HepG2 (cell line): ENCODE data around the gene COMMD10. TPM values are rescaled to one million over a fixed set of nuclear protein-coding genes. Genes with fewer than 3 reads are reported as not detected.

Experiments
- ARNT ChIP-seq: fragments of 450-650 bp; IDR thresholded peaks from 2 replicates; pipeline ENCODE4 v1.6.1; 2017
- ARNTL ChIP-seq: sonication (generic); formaldehyde crosslinking; IDR thresholded peaks from 2 replicates; pipeline ENCODE4 v1.4.0; 2020; ENCODE audit warnings: mild to moderate bottlenecking, missing genetic modification reagents
- FOXO1 ChIP-seq: sonication (generic); formaldehyde crosslinking; IDR thresholded peaks from 2 replicates; pipeline ENCODE4 v1.4.0; 2020; ENCODE audit warnings: missing genetic modification reagents
- KMT2A ChIP-seq: sonication (generic); formaldehyde crosslinking; IDR thresholded peaks from 2 replicates; pipeline ENCODE4 v1.4.0; 2020; ENCODE audit warnings: missing genetic modification reagents
- PITX1 ChIP-seq: sonication (generic); formaldehyde crosslinking; IDR thresholded peaks from 2 replicates; pipeline ENCODE4 v1.5.1; 2020; ENCODE audit warnings: mild to moderate bottlenecking, missing genetic modification reagents
- POGZ ChIP-seq: sonication (generic); formaldehyde crosslinking; IDR thresholded peaks from 2 replicates; pipeline ENCODE4 v1.4.0; 2020; ENCODE audit warnings: mild to moderate bottlenecking, missing genetic modification reagents
- SIX1 ChIP-seq: sonication (generic); formaldehyde crosslinking; IDR thresholded peaks from 2 replicates; pipeline ENCODE4 v1.4.0; 2020; ENCODE audit warnings: missing genetic modification reagents, borderline replicate concordance
- SMYD3 ChIP-seq: sonication (generic); formaldehyde crosslinking; IDR thresholded peaks from 2 replicates; pipeline ENCODE4 v1.8.1; 2023; ENCODE audit warnings: mild to moderate bottlenecking, missing genetic modification reagents
- SP140L ChIP-seq: sonication (generic); formaldehyde crosslinking; IDR thresholded peaks from 2 replicates; pipeline ENCODE4 v1.4.0; 2020; ENCODE audit warnings: missing genetic modification reagents, borderline replicate concordance
- TAF15 ChIP-seq: fragments of 200-400 bp; formaldehyde crosslinking; IDR thresholded peaks from one replicate; pipeline ENCODE4 v1.6.1; 2018; ENCODE audit warnings: mild to moderate bottlenecking, low read depth, low read length; ENCODE audit not compliant: poor library complexity, severe bottlenecking
- TBX3 ChIP-seq: fragments of 450-650 bp; IDR thresholded peaks from 2 replicates; pipeline ENCODE4 v1.6.1; 2017; ENCODE audit warnings: antibody characterized with exemption, mild to moderate bottlenecking, inconsistent platforms, borderline replicate concordance
- WIZ ChIP-seq: sonication (generic); formaldehyde crosslinking; IDR thresholded peaks from 2 replicates; pipeline ENCODE4 v1.5.1; 2020; ENCODE audit warnings: mild to moderate bottlenecking, missing genetic modification reagents
- ZNF446 ChIP-seq: sonication (generic); formaldehyde crosslinking; IDR thresholded peaks from 2 replicates; pipeline ENCODE4 v1.5.0; 2020; ENCODE audit warnings: mild to moderate bottlenecking, missing genetic modification reagents
- ZNF460 ChIP-seq: sonication (generic); formaldehyde crosslinking; IDR thresholded peaks from 2 replicates; pipeline ENCODE4 v1.5.1; 2020; ENCODE audit warnings: missing genetic modification reagents, mild to moderate bottlenecking, borderline replicate concordance
- ZNF878 ChIP-seq: sonication (generic); formaldehyde crosslinking; IDR thresholded peaks from 2 replicates; pipeline ENCODE4 v1.8.1; 2023; ENCODE audit warnings: mild to moderate bottlenecking, missing genetic modification reagents, moderate library complexity
- polyA plus RNA-seq, 8 experiments: library from polyadenylated mRNA; depleted of rRNA in 3 of 8; stranded (reverse) in 7 of 8; unstranded in 1 of 8; fragments of >200 nt; fragmentation: Illumina TruSeq in 4 of 8; extraction: Trizol in 4 of 8; gene quantifications; 2 replicates each; pipeline versions ENCODE4 v1.2.1 to v1.2.3, GENCODE V29; 2011 to 2016; ENCODE audit warnings: low read depth in 4 of 8, missing spikeins in 1 of 8, mixed read lengths in 1 of 8; ENCODE audit not compliant: insufficient read depth in 1 of 8
- total RNA-seq, 5 experiments: library from RNA; depleted of rRNA; stranded (reverse); fragments of >200 nt; fragmentation: Illumina TruSeq; extraction: Trizol; gene quantifications; 2 replicates each; pipeline ENCODE4 v1.2.3, GENCODE V29; 2016; ENCODE audit warnings: low read depth in 1 of 5
- TF ChIP-seq, protein P1 (sequence below): sonication (generic); formaldehyde crosslinking; IDR thresholded peaks from 2 replicates; pipeline ENCODE4 v1.5.1; 2020; ENCODE audit warnings: mild to moderate bottlenecking, missing genetic modification reagents, borderline replicate concordance
- TF ChIP-seq, protein P2 (sequence below): sonication (generic); formaldehyde crosslinking; IDR thresholded peaks from 2 replicates; pipeline ENCODE4 v1.8.1; 2022; ENCODE audit warnings: mild to moderate bottlenecking, missing genetic modification reagents
- TF ChIP-seq, protein P3 (sequence below): sonication (generic); formaldehyde crosslinking; IDR thresholded peaks from 2 replicates; pipeline ENCODE4 v1.4.0; 2020; ENCODE audit warnings: missing genetic modification reagents, borderline replicate concordance

Gene COMMD10
- total and polyA plus RNA-seq, 2 of the 13 experiments (the other 11 are each of a cell fraction or from before 2014, with no cell fraction given), result 16.9 to 39.3 TPM

DNA sequence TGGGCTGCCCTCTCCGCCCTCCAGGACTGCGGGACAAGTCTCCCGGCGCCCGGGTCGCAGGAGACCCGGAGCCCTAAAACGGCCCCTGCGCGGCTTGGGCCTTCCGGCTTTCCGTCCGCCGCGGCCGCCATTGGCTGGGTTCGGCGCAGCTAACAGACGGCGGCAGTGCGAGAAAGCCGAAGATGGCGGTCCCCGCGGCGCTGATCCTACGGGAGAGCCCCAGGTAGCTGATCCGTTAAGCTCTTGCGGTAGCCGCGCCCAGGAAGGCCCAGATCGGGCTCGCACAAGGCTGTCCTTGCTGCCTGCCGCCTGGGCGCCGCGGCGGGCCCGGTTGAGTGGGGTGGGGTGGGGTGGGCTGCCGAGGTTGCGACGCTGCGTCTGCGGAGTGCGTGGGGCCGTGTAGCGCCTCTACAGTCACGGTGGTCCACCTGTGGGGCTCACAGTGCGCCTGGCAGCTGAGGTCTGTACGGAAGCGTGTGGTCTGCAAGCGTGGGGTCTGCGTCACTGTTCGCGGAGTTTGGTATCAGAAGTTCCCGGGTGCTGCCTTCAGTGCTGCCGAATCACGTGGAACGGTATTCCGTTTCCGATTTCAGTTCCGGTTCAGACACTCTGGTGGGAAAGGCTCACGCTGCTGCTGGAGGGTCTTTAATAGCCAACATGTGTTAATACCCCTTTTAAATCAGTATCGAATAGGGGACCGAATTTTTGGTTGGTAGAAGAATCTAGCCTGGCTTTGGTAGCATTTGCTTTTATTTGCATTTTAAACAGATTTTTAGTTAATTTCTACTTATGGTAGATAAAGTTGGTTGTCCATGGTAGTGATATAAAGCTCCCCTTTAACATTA, at the start of gene COMMD10 (continued):
- TF ChIP-seq, protein P1, sequence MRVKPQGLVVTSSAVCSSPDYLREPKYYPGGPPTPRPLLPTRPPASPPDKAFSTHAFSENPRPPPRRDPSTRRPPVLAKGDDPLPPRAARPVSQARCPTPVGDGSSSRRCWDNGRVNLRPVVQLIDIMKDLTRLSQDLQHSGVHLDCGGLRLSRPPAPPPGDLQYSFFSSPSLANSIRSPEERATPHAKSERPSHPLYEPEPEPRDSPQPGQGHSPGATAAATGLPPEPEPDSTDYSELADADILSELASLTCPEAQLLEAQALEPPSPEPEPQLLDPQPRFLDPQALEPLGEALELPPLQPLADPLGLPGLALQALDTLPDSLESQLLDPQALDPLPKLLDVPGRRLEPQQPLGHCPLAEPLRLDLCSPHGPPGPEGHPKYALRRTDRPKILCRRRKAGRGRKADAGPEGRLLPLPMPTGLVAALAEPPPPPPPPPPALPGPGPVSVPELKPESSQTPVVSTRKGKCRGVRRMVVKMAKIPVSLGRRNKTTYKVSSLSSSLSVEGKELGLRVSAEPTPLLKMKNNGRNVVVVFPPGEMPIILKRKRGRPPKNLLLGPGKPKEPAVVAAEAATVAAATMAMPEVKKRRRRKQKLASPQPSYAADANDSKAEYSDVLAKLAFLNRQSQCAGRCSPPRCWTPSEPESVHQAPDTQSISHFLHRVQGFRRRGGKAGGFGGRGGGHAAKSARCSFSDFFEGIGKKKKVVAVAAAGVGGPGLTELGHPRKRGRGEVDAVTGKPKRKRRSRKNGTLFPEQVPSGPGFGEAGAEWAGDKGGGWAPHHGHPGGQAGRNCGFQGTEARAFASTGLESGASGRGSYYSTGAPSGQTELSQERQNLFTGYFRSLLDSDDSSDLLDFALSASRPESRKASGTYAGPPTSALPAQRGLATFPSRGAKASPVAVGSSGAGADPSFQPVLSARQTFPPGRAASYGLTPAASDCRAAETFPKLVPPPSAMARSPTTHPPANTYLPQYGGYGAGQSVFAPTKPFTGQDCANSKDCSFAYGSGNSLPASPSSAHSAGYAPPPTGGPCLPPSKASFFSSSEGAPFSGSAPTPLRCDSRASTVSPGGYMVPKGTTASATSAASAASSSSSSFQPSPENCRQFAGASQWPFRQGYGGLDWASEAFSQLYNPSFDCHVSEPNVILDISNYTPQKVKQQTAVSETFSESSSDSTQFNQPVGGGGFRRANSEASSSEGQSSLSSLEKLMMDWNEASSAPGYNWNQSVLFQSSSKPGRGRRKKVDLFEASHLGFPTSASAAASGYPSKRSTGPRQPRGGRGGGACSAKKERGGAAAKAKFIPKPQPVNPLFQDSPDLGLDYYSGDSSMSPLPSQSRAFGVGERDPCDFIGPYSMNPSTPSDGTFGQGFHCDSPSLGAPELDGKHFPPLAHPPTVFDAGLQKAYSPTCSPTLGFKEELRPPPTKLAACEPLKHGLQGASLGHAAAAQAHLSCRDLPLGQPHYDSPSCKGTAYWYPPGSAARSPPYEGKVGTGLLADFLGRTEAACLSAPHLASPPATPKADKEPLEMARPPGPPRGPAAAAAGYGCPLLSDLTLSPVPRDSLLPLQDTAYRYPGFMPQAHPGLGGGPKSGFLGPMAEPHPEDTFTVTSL, result no peak; the same call in 1 of the 2 replicates
- TF ChIP-seq, protein P2, sequence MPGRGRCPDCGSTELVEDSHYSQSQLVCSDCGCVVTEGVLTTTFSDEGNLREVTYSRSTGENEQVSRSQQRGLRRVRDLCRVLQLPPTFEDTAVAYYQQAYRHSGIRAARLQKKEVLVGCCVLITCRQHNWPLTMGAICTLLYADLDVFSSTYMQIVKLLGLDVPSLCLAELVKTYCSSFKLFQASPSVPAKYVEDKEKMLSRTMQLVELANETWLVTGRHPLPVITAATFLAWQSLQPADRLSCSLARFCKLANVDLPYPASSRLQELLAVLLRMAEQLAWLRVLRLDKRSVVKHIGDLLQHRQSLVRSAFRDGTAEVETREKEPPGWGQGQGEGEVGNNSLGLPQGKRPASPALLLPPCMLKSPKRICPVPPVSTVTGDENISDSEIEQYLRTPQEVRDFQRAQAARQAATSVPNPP (CRISPR knock-in tag), result peak; percentile 34; the same call in 1 of the 2 replicates
- TF ChIP-seq SMYD3 (CRISPR knock-in tag) (no peak), WIZ (CRISPR knock-in tag) (peak; percentile 73; the same call in 1 of the 2 replicates), KMT2A (CRISPR knock-in tag) (peak; percentile 79), ZNF460 (CRISPR knock-in tag) (0 out of 2 replicates have a peak, but pooled peaks have one; percentile 7), TBX3 (no peak), ZNF878 (no peak), SIX1 (peak; percentile 77), ZNF446 (CRISPR knock-in tag) (no peak), POGZ (peak; percentile 84), PITX1 (CRISPR knock-in tag) (peak; percentile 74; the same call in 1 of the 2 replicates), SP140L (CRISPR knock-in tag) (no peak), TAF15 (no peak), ARNT (no peak), FOXO1 (CRISPR knock-in tag) (no peak), ARNTL (peak; percentile 65; the same call in 1 of the 2 replicates)
- TF ChIP-seq, protein P3, sequence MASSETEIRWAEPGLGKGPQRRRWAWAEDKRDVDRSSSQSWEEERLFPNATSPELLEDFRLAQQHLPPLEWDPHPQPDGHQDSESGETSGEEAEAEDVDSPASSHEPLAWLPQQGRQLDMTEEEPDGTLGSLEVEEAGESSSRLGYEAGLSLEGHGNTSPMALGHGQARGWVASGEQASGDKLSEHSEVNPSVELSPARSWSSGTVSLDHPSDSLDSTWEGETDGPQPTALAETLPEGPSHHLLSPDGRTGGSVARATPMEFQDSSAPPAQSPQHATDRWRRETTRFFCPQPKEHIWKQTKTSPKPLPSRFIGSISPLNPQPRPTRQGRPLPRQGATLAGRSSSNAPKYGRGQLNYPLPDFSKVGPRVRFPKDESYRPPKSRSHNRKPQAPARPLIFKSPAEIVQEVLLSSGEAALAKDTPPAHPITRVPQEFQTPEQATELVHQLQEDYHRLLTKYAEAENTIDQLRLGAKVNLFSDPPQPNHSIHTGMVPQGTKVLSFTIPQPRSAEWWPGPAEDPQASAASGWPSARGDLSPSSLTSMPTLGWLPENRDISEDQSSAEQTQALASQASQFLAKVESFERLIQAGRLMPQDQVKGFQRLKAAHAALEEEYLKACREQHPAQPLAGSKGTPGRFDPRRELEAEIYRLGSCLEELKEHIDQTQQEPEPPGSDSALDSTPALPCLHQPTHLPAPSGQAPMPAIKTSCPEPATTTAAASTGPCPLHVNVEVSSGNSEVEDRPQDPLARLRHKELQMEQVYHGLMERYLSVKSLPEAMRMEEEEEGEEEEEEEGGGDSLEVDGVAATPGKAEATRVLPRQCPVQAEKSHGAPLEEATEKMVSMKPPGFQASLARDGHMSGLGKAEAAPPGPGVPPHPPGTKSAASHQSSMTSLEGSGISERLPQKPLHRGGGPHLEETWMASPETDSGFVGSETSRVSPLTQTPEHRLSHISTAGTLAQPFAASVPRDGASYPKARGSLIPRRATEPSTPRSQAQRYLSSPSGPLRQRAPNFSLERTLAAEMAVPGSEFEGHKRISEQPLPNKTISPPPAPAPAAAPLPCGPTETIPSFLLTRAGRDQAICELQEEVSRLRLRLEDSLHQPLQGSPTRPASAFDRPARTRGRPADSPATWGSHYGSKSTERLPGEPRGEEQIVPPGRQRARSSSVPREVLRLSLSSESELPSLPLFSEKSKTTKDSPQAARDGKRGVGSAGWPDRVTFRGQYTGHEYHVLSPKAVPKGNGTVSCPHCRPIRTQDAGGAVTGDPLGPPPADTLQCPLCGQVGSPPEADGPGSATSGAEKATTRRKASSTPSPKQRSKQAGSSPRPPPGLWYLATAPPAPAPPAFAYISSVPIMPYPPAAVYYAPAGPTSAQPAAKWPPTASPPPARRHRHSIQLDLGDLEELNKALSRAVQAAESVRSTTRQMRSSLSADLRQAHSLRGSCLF (CRISPR knock-in tag), result no peak
